WTC11 (cell line): ENCODE results near the gene RGS19. TPM values are rescaled to one million over a fixed set of nuclear protein-coding genes. Genes with fewer than 3 reads are reported as not detected.

Source experiments
- ATAC-seq: fragments of 200-7000 bp; cut with Tn5 transposase; 2 replicates; pipeline ENCODE4 v1.10.0; 2021; ENCODE audit warnings: mild to moderate bottlenecking, moderate library complexity
- CTCF ChIA-PET: fragments of 300-600 bp; sonication (Branson Sonifier 250); formaldehyde crosslinking; loops from one replicate; lab custom pipeline; 2021; ENCODE audit warnings: antibody characterized with exemption; lab: Charles Lee
- POLR2A ChIA-PET: fragments of 350-600 bp; sonication (Branson Sonifier 250); formaldehyde crosslinking; loops from one replicate; lab custom pipeline; 2021; ENCODE audit warnings: antibody characterized with exemption; lab: Charles Lee
- DNase-seq: peaks from one replicate; pipeline ENCODE4 v3.0.0; 2021; ENCODE audit warnings: low spot score
- H3K27ac Mint-ChIP-seq: 2 replicates; pipeline ENCODE4 v1.8.0; 2021; ENCODE audit warnings: mixed read lengths
- H3K27me3 Mint-ChIP-seq: 2 replicates; pipeline ENCODE4 v1.8.0; 2021; ENCODE audit warnings: low read depth, mild to moderate bottlenecking, moderate library complexity, mixed read lengths
- H3K36me3 Mint-ChIP-seq: 2 replicates; pipeline ENCODE4 v1.8.0; 2021; ENCODE audit warnings: mixed read lengths
- H3K4me1 Mint-ChIP-seq: 2 replicates; pipeline ENCODE4 v1.8.0; 2022; ENCODE audit warnings: mixed read lengths
- H3K4me3 Mint-ChIP-seq: 2 replicates; pipeline ENCODE4 v1.8.0; 2021; ENCODE audit warnings: mild to moderate bottlenecking, moderate library complexity, mixed read lengths
- H3K9me3 Mint-ChIP-seq: 2 replicates; pipeline ENCODE4 v1.8.0; 2021; ENCODE audit warnings: mixed read lengths
- ATF1 ChIP-seq: sonication (generic); formaldehyde crosslinking; IDR thresholded peaks from 2 replicates; pipeline ENCODE4 v1.8.1; 2023; ENCODE audit warnings: mild to moderate bottlenecking, moderate library complexity, missing genetic modification reagents
- ATF3 ChIP-seq: sonication (generic); formaldehyde crosslinking; conservative IDR thresholded peaks from 2 replicates; pipeline ENCODE4 v1.8.1; 2022; ENCODE audit warnings: mild to moderate bottlenecking, missing genetic modification reagents
- E2F4 ChIP-seq: sonication (generic); formaldehyde crosslinking; IDR thresholded peaks from 2 replicates; pipeline ENCODE4 v1.8.1; 2022; ENCODE audit warnings: low read depth, mild to moderate bottlenecking, moderate library complexity, missing genetic modification reagents, borderline replicate concordance
- EMX1 ChIP-seq: fragments of 250-450 bp; sonication (Bioruptor Pico); IDR thresholded peaks from 2 replicates; pipeline ENCODE4 v1.8.0; 2021; ENCODE audit warnings: mild to moderate bottlenecking
- FOXP1 ChIP-seq: sonication (generic); formaldehyde crosslinking; IDR thresholded peaks from 2 replicates; pipeline ENCODE4 v1.8.0; 2022; ENCODE audit warnings: missing genetic modification reagents, mild to moderate bottlenecking, moderate library complexity, borderline replicate concordance
- GRHL2 ChIP-seq: fragments of 250-450 bp; sonication (Bioruptor Pico); IDR thresholded peaks from 2 replicates; pipeline ENCODE4 v1.8.0; 2022; ENCODE audit warnings: mild to moderate bottlenecking, moderate library complexity; ENCODE audit not compliant: insufficient replicate concordance, severe bottlenecking
- HMGA2 ChIP-seq: fragments of 250-450 bp; sonication (Bioruptor Pico); IDR thresholded peaks from 2 replicates; pipeline ENCODE4 v1.4.0; 2021; ENCODE audit warnings: mild to moderate bottlenecking, moderate library complexity
- HMGXB4 ChIP-seq: sonication (generic); formaldehyde crosslinking; IDR thresholded peaks from 2 replicates; pipeline ENCODE4 v1.8.1; 2023; ENCODE audit warnings: mild to moderate bottlenecking, moderate library complexity, missing genetic modification reagents
- JAZF1 ChIP-seq: fragments of 250-450 bp; sonication (Bioruptor Pico); IDR thresholded peaks from 2 replicates; pipeline ENCODE4 v1.9.0; 2021; ENCODE audit warnings: moderate library complexity, mild to moderate bottlenecking, inconsistent platforms
- JUN ChIP-seq: sonication (generic); formaldehyde crosslinking; IDR thresholded peaks from 2 replicates; pipeline ENCODE4 v1.8.0; 2023; ENCODE audit warnings: mild to moderate bottlenecking, missing genetic modification reagents
- MLX ChIP-seq: sonication (generic); formaldehyde crosslinking; IDR thresholded peaks from 2 replicates; pipeline ENCODE4 v1.8.1; 2023; ENCODE audit warnings: mild to moderate bottlenecking, missing genetic modification reagents, moderate library complexity
- PRRX2 ChIP-seq: fragments of 250-450 bp; sonication (Bioruptor Pico); IDR thresholded peaks from 2 replicates; pipeline ENCODE4 v1.8.0; 2021; ENCODE audit warnings: mild to moderate bottlenecking
- SMAD4 ChIP-seq: sonication (generic); formaldehyde crosslinking; IDR thresholded peaks from 2 replicates; pipeline ENCODE4 v1.8.0; 2022; ENCODE audit warnings: mild to moderate bottlenecking, missing genetic modification reagents
- TCF7 ChIP-seq: sonication (generic); formaldehyde crosslinking; IDR thresholded peaks from 2 replicates; pipeline ENCODE4 v1.8.0; 2022; ENCODE audit warnings: mild to moderate bottlenecking, low read depth, missing genetic modification reagents, moderate library complexity
- TEAD1 ChIP-seq: sonication (generic); formaldehyde crosslinking; IDR thresholded peaks from 2 replicates; pipeline ENCODE4 v1.8.0; 2022; ENCODE audit warnings: mild to moderate bottlenecking, missing genetic modification reagents
- USF1 ChIP-seq: sonication (generic); formaldehyde crosslinking; IDR thresholded peaks from 2 replicates; pipeline ENCODE4 v1.8.0; 2022; ENCODE audit warnings: mild to moderate bottlenecking, missing genetic modification reagents
- ZNF219 ChIP-seq: sonication (generic); formaldehyde crosslinking; IDR thresholded peaks from 2 replicates; pipeline ENCODE4 v1.8.0; 2023; ENCODE audit warnings: missing genetic modification reagents, mild to moderate bottlenecking, borderline replicate concordance
- ZNF263 ChIP-seq: sonication (generic); formaldehyde crosslinking; IDR thresholded peaks from 2 replicates; pipeline ENCODE4 v1.8.1; 2022; ENCODE audit warnings: low read depth, mild to moderate bottlenecking, moderate library complexity, missing genetic modification reagents
- ZNF671 ChIP-seq: fragments of 250-450 bp; sonication (Bioruptor Pico); IDR thresholded peaks from 2 replicates; pipeline ENCODE4 v1.8.0; 2021; ENCODE audit warnings: mild to moderate bottlenecking
- total RNA-seq: library from RNA; stranded (reverse); gene quantifications from 3 replicates; pipeline ENCODE4 v1.2.3, GENCODE V29; 2021
- TF ChIP-seq, protein P1 (sequence below): sonication (generic); formaldehyde crosslinking; IDR thresholded peaks from 2 replicates; pipeline ENCODE4 v1.8.1; 2023; ENCODE audit warnings: mild to moderate bottlenecking, missing genetic modification reagents
- TF ChIP-seq, protein P2 (sequence below): sonication (generic); formaldehyde crosslinking; IDR thresholded peaks from 2 replicates; pipeline ENCODE4 v1.8.0; 2022; ENCODE audit warnings: mild to moderate bottlenecking, missing genetic modification reagents

The RGS19 gene
- total RNA-seq, 1 experiment from 2014 or later = 13.8 TPM

DNA sequence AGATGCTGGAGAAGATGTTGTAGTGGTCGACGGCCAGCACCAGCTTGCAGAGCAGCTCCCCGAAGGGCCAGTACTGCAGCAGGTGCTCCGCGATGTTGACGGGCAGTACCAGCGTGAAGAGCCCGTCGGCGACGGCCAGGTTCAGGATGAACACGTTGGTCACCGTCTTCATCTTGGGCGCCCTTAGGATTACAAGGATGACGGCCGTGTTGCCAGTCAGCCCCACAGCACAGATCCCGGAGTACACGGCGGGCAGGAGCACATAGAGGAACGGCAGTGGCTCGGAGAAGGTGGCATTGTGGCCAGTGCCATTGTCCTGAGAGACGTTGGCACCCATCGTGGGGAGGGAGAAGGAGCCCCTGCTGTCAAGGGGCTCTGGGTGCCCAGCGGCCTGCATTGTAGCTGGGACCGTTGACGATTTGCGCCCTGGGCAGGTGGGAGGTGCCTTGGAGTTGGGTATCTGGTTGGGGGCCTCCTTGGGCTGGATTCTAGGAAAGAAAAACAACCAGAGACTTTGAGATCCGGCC lies 27.2 kb upstream of the RGS19 start:
- peak overlapping the region; percentile 25; the same call in 1 of the 2 replicates for H3K27ac Mint-ChIP-seq
- TF ChIP-seq TEAD1 (CRISPR knock-in tag) = no peak
- no peak for TF ChIP-seq GRHL2
- no peak for TF ChIP-seq ATF3 (CRISPR knock-in tag)
- no peak for TF ChIP-seq JUN (CRISPR knock-in tag)
- no peak for TF ChIP-seq HMGXB4
- TF ChIP-seq, protein P1, sequence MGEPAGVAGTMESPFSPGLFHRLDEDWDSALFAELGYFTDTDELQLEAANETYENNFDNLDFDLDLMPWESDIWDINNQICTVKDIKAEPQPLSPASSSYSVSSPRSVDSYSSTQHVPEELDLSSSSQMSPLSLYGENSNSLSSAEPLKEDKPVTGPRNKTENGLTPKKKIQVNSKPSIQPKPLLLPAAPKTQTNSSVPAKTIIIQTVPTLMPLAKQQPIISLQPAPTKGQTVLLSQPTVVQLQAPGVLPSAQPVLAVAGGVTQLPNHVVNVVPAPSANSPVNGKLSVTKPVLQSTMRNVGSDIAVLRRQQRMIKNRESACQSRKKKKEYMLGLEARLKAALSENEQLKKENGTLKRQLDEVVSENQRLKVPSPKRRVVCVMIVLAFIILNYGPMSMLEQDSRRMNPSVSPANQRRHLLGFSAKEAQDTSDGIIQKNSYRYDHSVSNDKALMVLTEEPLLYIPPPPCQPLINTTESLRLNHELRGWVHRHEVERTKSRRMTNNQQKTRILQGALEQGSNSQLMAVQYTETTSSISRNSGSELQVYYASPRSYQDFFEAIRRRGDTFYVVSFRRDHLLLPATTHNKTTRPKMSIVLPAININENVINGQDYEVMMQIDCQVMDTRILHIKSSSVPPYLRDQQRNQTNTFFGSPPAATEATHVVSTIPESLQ (CRISPR knock-in tag) = no peak
- TF ChIP-seq, protein P2, sequence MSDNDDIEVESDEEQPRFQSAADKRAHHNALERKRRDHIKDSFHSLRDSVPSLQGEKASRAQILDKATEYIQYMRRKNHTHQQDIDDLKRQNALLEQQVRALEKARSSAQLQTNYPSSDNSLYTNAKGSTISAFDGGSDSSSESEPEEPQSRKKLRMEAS (CRISPR knock-in tag) = no peak
- no peak for TF ChIP-seq HMGA2 (CRISPR knock-in tag)
- no peak for TF ChIP-seq EMX1 (CRISPR knock-in tag)
- no peak for TF ChIP-seq ZNF263
- no peak for TF ChIP-seq ZNF671 (CRISPR knock-in tag)
- TF ChIP-seq ZNF219 (CRISPR knock-in tag) = no peak
- TF ChIP-seq, all 79 proteins: peak for 0
- H3K4me1 Mint-ChIP-seq = peaks cover 8% of the 10 kb centered on the region
- ATAC-seq (no peak), DNase-seq (peak; percentile 7)
- ChIA-PET POLR2A (no interaction called here), CTCF (interaction anchor here (1.1 to 2.5 kb wide), 2 partner anchors 14 to 23 kb away, joined by 3 to 16 read pairs; no protein-coding TSS in a partner anchor)
- H3K36me3 Mint-ChIP-seq = no peaks in the 10 kb centered on the region
- H3K4me3 Mint-ChIP-seq = no peak overlapping the region
- H3K27me3 Mint-ChIP-seq = peaks cover 17% of the 10 kb centered on the region
- H3K9me3 Mint-ChIP-seq = no peaks in the 10 kb centered on the region

GRCh38 chr20:64105846-64106434 lies 26.6 kb upstream of the RGS19 start:
- DNase-seq (peak; percentile 8), ATAC-seq (no peak)
- H3K9me3 Mint-ChIP-seq = no peaks in the 10 kb centered on the region
- no peaks in the 10 kb centered on the region for H3K36me3 Mint-ChIP-seq
- H3K4me1 Mint-ChIP-seq = peaks cover 8% of the 10 kb centered on the region
- H3K27me3 Mint-ChIP-seq = peaks cover 22% of the 10 kb centered on the region
- H3K27ac Mint-ChIP-seq = no peak overlapping the region; the same call in 1 of the 2 replicates
- CTCF ChIA-PET = interaction anchor here (1.1 to 2.5 kb wide), 2 partner anchors 14 to 23 kb away, joined by 3 to 16 read pairs; no protein-coding TSS in a partner anchor
- TF ChIP-seq MLX (no peak), JAZF1 (CRISPR knock-in tag) (no peak), ATF1 (no peak), TCF7 (peak; percentile 78; the same call in 1 of the 2 replicates)
- no peak overlapping the region for H3K4me3 Mint-ChIP-seq
- POLR2A ChIA-PET = no interaction called here

DNA sequence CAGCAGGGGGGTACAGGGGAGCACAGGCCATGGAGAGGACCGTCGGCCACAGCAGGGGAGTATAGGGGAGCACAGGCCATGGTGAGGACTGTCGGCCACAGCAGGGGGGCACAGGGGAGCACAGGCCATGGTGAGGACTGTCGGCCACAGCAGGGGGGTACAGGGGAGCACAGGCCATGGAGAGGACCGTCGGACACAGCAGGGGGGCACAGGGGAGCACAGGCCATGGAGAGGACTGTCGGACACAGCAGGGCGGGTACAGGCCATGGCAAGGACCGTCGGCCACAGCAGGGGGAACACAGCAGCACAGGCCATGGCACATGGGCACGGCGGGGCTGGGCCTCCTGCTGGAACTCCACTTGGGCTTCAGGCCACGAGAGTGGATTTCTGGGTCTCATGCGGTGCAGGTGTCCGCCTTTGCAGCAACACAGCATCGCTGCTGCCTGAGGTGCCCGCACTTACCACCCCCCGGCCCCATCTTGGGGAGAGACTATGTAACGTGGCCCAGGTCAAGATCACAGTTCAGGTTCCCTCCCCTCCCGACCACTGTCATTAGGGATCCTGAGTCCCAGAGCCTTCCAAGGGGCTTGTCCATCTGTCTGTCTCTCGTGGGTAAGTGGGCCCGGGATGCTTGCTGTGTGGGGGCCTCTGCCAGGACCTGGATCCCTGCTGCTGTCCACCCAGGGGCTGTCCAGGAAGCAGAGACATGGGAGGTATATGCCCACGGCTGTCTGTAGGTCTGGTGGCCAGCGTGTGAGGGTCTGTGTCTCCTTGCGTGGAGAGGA lies 25.5 kb upstream of the RGS19 start:
- DNase-seq (no peak), ATAC-seq (no peak)
- ChIA-PET CTCF (interaction anchor here (0.8 to 1.5 kb wide), 4 partner anchors 21 to 101 kb away, joined by 3 to 11 read pairs (median 4); partner anchors contain the start of genes LKAAEAR1, OPRL1 and RGS19), POLR2A (no interaction called here)
- Mint-ChIP-seq H3K36me3 (no peaks in the 10 kb centered on the region), H3K27me3 (peaks cover 22% of the 10 kb centered on the region), H3K27ac (no peak overlapping the region), H3K4me3 (no peak overlapping the region), H3K4me1 (peaks cover 8% of the 10 kb centered on the region), H3K9me3 (no peaks in the 10 kb centered on the region)
- TF ChIP-seq USF1 (CRISPR knock-in tag) (no peak), E2F4 (no peak), PRRX2 (CRISPR knock-in tag) (no peak), TEAD1 (CRISPR knock-in tag) (no peak), SMAD4 (CRISPR knock-in tag) (no peak), HMGXB4 (no peak), FOXP1 (no peak), ZNF263 (peak; percentile 58; the same call in 1 of the 2 replicates)
